HS-27A (cell line): ENCODE results near the gene NUCKS1.
"Not testable (repeated sequence)": the region's sequence is repeated elsewhere in the genome, so short reads cannot be mapped to it uniquely, and the experiment has no call there.

Experiments used
- DNase-seq: peaks from one replicate; pipeline ENCODE4 v3.0.0-alpha.2; 2012; ENCODE audit warnings: low read depth, missing footprints

Gene NUCKS1

GRCh38 chr1:205729945-205730610 lies 19.9 kb downstream of the NUCKS1 start:
- DNase-seq: no peak

DNA sequence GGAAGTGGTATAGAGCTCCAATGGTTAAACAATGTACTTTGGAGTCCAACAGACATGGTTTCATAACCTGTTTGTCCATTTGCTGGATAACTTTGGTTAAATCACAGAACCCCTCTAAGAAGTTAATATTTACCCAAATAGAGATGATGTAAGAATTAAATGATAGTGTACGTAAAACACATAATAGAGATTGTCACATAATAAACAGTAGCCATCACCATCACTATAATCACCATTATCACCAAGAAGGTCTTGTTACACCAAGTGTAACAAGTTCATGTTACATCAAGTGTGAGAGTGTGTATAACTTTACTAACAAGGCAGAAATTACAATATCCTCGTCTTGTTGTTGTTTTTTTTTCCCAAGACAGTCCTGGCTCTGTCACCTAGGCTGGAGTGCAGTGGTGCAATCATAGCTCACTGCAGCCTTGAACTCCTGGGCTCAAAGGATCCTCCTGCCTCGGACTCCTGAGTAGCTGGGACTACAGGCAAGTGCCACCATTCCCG lies 23.3 kb downstream of the NUCKS1 start:
- DNase-seq: no peak

- no peak for DNase-seq
These were observed 24.5 kb downstream of the NUCKS1 start for GRCh38 chr1:205725514-205725913.

DNA sequence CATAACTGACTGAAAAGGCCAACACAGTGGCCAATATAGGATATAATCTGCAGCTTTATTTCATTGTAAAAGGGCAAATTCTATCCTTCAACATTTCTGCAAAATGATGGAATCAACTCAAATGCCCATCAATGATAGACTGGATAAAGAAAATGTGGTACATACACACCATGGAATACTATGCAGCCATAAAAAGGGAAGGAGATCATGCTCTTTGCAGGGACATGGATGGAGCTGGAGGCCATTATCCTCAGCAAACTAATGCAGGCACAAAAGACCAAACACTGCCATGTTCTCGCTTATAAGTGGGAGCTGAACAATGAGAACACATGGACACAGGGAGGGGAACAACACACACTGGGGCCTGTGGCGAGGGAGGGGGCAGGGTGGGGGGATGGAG lies 29.2 kb downstream of the NUCKS1 start:
- not testable (repeated sequence) for DNase-seq

- no peak for DNase-seq
These were observed 30.2 kb downstream of the NUCKS1 start for GRCh38 chr1:205719762-205720161.

GRCh38 chr1:205719015-205719414 lies 31.0 kb downstream of the NUCKS1 start:
- DNase-seq: no peak

GRCh38 chr1:205716371-205717132 lies 33.4 kb downstream of the NUCKS1 start:
- no peak for DNase-seq

- no peak for DNase-seq
These were observed 34.4 kb downstream of the NUCKS1 start for GRCh38 chr1:205715628-205716027.

DNA sequence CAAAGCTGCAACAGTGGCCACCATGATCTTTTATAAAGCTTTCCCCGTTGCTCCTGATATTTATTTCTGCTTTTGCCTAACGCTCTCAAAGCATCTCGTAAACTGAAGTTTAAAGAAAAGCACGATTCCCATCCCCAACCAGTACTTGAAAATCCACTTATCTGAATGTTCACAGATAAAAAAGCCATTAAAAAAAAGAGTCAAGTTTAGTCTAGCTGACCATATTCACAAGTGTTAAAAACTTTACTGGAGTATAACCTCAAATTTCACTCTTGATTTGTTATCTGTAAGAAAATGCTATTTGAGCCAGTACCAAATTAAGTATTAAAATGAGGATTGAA lies 35.1 kb downstream of the NUCKS1 start:
- DNase-seq: no peak

- no peak for DNase-seq
These were observed 35.6 kb downstream of the NUCKS1 start for GRCh38 chr1:205714190-205714905.

GRCh38 chr1:205711105-205712048 lies 38.6 kb downstream of the NUCKS1 start:
- peak; percentile 41 for DNase-seq

- DNase-seq: no peak
These were observed 39.5 kb downstream of the NUCKS1 start for GRCh38 chr1:205710201-205711062.

GRCh38 chr1:205709640-205710039 lies 40.3 kb downstream of the NUCKS1 start:
- no peak for DNase-seq

DNA sequence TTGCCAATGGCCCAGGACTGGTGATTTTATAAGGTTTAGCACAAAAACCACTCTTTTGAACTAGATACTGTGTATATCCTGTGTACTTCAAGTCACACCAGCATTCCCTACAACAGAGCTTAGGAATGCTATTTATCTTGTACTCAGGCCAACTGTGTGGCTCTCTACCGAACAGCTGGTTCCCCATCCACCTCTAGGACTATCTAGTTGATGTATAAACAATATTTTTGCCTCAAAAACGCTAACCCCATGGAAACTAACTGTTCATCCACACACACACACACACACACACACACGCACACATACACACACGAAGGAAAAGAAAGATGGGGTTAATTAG lies 41.0 kb downstream of the NUCKS1 start:
- DNase-seq: no peak

DNA sequence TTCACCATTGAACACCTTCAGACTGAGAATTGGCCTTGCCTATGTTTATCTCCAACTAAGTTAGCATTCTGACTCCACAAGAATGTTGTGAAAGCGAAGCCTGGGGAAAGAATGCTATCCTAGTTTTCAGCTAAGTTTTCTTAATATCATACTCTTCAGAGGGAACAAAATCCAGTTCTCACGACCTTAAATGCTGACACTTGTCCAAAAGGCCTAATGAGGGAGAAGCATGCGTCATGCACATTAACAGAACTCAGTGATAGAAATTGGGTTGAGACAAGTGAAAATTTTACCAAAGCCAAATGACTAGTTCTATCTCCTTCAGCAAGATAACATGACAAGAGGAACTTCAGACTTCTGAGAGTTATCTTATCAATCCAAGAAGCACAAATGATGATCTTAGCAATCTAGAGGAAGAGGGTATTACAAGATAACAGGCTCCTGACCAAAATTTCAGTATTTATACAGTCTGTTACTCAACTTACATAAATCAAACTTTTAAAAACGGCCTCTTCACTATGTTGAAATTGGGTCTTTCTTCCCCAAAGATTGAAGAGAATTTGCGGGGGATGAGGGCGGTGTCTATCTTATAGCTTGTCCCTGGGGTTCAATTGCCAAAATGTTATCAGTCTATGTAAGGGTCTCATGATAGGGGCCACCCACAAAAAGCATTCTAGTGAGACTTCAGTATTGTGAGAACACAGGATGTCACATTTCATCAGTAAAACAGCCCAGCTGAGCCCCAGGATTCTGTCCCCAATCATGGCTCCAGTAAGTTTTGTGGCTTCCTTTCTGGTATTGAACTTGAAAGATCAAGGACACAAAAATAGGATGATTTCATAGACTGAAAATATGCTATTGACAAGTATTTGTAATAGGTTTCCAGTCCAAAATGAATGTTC lies 43.1 kb downstream of the NUCKS1 start:
- no peak for DNase-seq

- DNase-seq: no peak
These were observed 45.1 kb downstream of the NUCKS1 start for GRCh38 chr1:205704903-205705302.

DNA sequence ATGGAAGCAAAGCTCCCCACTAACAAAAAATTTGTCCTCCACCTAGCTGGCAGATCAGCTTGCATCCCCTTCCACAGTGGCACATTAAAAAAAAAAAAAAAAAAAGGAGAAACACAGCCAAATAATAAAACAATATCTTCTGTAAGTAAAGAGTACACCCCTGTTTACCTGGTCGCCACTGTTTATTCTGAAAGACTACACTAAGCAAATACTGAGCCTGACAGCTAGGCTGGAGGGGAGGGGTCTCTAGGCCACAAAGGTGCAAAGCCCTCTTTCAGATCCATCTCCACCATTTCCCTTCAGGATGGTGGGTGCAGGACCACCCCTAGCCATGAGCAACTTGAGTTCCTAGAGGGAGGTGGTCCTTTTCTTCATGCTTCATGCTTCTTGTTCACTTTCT lies 46.9 kb downstream of the NUCKS1 start:
- no peak for DNase-seq

- DNase-seq: no peak
These were observed 48.1 kb downstream of the NUCKS1 start for GRCh38 chr1:205701891-205702290.

DNA sequence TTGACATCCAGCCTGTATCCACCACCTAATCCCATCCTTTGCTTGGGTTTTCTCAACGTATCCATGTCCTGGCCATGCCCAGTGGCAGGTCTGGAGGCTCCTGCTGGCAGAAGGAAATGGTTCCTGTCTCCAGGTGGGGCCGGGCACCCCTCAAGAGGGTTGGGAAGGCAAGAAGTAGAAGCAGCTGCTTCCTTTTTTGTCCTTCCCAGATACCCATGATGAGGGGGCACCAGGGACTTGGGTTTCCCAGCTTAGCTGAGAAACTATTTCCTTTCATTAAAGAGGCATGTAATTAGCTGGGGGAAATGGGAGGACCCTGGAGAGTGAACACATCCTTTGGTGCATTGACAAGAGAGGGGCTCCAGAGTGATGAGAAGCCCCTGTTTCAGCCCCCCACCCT lies 48.6 kb downstream of the NUCKS1 start:
- DNase-seq: no peak

DNA sequence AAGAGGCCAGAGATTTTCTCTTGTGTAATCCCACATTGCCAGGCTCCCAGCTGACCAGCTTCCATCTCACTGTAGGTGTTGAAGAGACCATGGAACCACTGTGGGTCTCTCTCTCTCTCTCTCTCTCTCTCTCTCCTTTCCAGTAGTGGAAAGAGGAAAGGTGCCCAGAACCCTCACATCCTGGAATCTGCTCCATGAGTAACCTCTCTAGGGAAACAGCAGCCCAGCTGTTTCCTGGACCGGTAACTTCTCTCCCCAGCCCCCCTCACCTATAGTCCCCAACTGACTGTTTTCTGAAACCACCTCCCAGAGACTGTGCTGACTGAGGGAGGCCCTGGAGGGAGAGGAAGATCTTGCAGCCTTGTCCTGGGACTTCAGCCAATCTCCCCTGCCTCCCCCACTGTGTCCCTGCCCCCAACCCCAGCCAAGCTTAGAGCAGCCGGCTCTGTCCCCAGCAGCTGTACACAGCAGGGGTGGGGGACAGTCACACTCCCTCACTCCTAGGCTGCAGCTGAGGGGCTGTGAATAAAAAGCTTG lies 49.0 kb downstream of the NUCKS1 start:
- no peak for DNase-seq
